ENCODE results near the gene CACNG4. TPM values are rescaled to one million over a fixed set of nuclear protein-coding genes. Genes with fewer than 3 reads are reported as not detected.
"Not testable (repeated sequence)": the region's sequence is repeated elsewhere in the genome, so short reads cannot be mapped to it uniquely, and the experiment has no call there.

CACNG4 gene
- polyA plus RNA-seq, 1 donor from 2014 or later = 32.9 TPM

DNA sequence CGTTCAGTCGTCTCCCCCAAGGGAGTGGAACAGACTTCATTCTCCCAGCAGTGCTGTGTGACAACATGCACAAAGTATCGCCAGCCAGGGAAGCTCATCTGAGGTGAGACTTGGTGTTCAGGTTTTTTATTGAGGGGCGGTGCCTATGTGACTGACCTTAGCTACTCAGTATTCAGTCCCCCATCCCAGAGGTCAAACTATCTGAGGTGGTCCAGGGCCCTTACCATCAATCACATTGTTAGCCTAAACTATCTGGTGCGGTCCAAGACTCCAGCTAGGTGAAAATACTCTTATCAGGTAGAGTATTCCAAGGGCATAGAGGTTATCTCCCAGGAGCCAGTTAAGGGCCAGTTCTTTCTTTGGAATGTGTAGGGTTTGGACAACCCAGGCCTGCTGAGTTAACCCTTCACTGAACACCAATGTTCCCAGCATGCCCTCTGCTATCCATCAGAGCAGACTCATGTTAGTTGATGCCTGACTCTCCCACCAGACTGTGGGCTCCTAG is 74.4 kb downstream of the CACNG4 start:
- no peaks in the 10 kb centered on the region for H3K27me3 ChIP-seq (ENCODE audit: insufficient read depth, low read depth, low read length)
- H3K27ac ChIP-seq (ENCODE audit: low read length) = no peak overlapping the region
- H3K79me2 ChIP-seq (replicated peaks; ENCODE audit: insufficient read depth, low read length) = no peaks in the 10 kb centered on the region
- H3K36me3 ChIP-seq (ENCODE audit: insufficient read depth, low read length) = no peaks in the 10 kb centered on the region
- H3K4me3 ChIP-seq (ENCODE audit: low read length) = no peak overlapping the region
- no peaks in the 10 kb centered on the region for H4K20me1 ChIP-seq (ENCODE audit: insufficient read depth)
- H3K9ac ChIP-seq (ENCODE audit: low read length) = no peak overlapping the region
- TF ChIP-seq RAD21 (conservative IDR thresholded peaks at IDR 0.05) (no peak), SMC3 (conservative IDR thresholded peaks at IDR 0.05; ENCODE audit: poor library complexity) (no peak), TAF1 (IDR thresholded peaks at IDR 0.05; ENCODE audit: low read depth) (no peak), POLR2AphosphoS5 (IDR thresholded peaks at IDR 0.05) (no peak), EP300 (conservative IDR thresholded peaks at IDR 0.05; ENCODE audit: poor library complexity, severe bottlenecking) (no peak), EZH2 (IDR thresholded peaks at IDR 0.05; ENCODE audit: borderline replicate concordance, insufficient read depth, low read length, poor library complexity, severe bottlenecking) (no peak), MXI1 (conservative IDR thresholded peaks at IDR 0.05; ENCODE audit: poor library complexity, severe bottlenecking) (no peak)
- TF ChIP-seq, protein P1, sequence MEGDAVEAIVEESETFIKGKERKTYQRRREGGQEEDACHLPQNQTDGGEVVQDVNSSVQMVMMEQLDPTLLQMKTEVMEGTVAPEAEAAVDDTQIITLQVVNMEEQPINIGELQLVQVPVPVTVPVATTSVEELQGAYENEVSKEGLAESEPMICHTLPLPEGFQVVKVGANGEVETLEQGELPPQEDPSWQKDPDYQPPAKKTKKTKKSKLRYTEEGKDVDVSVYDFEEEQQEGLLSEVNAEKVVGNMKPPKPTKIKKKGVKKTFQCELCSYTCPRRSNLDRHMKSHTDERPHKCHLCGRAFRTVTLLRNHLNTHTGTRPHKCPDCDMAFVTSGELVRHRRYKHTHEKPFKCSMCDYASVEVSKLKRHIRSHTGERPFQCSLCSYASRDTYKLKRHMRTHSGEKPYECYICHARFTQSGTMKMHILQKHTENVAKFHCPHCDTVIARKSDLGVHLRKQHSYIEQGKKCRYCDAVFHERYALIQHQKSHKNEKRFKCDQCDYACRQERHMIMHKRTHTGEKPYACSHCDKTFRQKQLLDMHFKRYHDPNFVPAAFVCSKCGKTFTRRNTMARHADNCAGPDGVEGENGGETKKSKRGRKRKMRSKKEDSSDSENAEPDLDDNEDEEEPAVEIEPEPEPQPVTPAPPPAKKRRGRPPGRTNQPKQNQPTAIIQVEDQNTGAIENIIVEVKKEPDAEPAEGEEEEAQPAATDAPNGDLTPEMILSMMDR (IDR thresholded peaks at IDR 0.05; ENCODE audit: poor library complexity, severe bottlenecking) = no peak
- TF ChIP-seq, protein P2, sequence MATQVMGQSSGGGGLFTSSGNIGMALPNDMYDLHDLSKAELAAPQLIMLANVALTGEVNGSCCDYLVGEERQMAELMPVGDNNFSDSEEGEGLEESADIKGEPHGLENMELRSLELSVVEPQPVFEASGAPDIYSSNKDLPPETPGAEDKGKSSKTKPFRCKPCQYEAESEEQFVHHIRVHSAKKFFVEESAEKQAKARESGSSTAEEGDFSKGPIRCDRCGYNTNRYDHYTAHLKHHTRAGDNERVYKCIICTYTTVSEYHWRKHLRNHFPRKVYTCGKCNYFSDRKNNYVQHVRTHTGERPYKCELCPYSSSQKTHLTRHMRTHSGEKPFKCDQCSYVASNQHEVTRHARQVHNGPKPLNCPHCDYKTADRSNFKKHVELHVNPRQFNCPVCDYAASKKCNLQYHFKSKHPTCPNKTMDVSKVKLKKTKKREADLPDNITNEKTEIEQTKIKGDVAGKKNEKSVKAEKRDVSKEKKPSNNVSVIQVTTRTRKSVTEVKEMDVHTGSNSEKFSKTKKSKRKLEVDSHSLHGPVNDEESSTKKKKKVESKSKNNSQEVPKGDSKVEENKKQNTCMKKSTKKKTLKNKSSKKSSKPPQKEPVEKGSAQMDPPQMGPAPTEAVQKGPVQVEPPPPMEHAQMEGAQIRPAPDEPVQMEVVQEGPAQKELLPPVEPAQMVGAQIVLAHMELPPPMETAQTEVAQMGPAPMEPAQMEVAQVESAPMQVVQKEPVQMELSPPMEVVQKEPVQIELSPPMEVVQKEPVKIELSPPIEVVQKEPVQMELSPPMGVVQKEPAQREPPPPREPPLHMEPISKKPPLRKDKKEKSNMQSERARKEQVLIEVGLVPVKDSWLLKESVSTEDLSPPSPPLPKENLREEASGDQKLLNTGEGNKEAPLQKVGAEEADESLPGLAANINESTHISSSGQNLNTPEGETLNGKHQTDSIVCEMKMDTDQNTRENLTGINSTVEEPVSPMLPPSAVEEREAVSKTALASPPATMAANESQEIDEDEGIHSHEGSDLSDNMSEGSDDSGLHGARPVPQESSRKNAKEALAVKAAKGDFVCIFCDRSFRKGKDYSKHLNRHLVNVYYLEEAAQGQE (IDR thresholded peaks at IDR 0.05; ENCODE audit: borderline replicate concordance) = no peak
- H3K9me2 ChIP-seq (ENCODE audit: insufficient read depth, low read length) = no peaks in the 10 kb centered on the region
- H3K4me2 ChIP-seq (ENCODE audit: low read length) = no peak overlapping the region
- no peak overlapping the region for H2AFZ ChIP-seq (ENCODE audit: low read depth, low read length)
- H3F3A ChIP-seq (ENCODE audit: insufficient read depth, low read length, poor library complexity, severe bottlenecking) = no peaks in the 10 kb centered on the region
- no peaks in the 10 kb centered on the region for H3K9me3 ChIP-seq (ENCODE audit: low read length)

DNA sequence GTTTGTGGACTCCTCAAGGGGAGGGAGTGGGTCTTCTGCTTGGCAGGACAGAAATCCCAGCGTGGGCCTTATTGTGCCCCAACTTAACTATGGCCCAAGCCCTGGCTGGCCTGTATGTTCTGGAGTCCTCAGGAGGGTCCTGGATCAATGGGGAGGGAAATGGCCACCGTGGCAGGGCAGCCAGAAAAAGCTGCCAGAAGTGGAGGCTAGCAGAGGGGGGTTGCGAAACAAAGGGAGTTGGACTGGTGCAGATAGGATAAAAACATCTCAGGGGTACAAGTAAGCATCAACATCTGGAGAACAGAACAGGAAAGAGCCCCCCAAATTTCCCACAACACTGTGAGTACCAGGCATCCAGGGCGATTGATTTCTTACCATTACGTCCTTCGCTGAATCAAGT is 76.1 kb downstream of the CACNG4 start:
- Histone ChIP-seq H2AFZ (ENCODE audit: low read depth, low read length) (no peak overlapping the region), H3K79me2 (replicated peaks; ENCODE audit: insufficient read depth, low read length) (no peaks in the 10 kb centered on the region), H3K27me3 (ENCODE audit: insufficient read depth, low read depth, low read length) (no peaks in the 10 kb centered on the region), H3K4me2 (ENCODE audit: low read length) (no peak overlapping the region), H4K20me1 (ENCODE audit: insufficient read depth) (no peaks in the 10 kb centered on the region), H3K9me3 (ENCODE audit: low read length) (no peaks in the 10 kb centered on the region), H3K4me3 (ENCODE audit: low read length) (no peak overlapping the region), H3K27ac (ENCODE audit: low read length) (no peak overlapping the region), H3K36me3 (ENCODE audit: insufficient read depth, low read length) (no peaks in the 10 kb centered on the region), H3K9ac (ENCODE audit: low read length) (no peak overlapping the region), H3F3A (ENCODE audit: insufficient read depth, low read length, poor library complexity, severe bottlenecking) (no peaks in the 10 kb centered on the region), H3K9me2 (ENCODE audit: insufficient read depth, low read length) (no peaks in the 10 kb centered on the region)
- TF ChIP-seq POLR2AphosphoS5 (IDR thresholded peaks at IDR 0.05) (no peak), TAF1 (IDR thresholded peaks at IDR 0.05; ENCODE audit: low read depth) (no peak), SMC3 (conservative IDR thresholded peaks at IDR 0.05; ENCODE audit: poor library complexity) (no peak), MXI1 (conservative IDR thresholded peaks at IDR 0.05; ENCODE audit: poor library complexity, severe bottlenecking) (no peak), EZH2 (IDR thresholded peaks at IDR 0.05; ENCODE audit: borderline replicate concordance, insufficient read depth, low read length, poor library complexity, severe bottlenecking) (no peak), RAD21 (conservative IDR thresholded peaks at IDR 0.05) (no peak), EP300 (conservative IDR thresholded peaks at IDR 0.05; ENCODE audit: poor library complexity, severe bottlenecking) (no peak)
- TF ChIP-seq, protein P2 (IDR thresholded peaks at IDR 0.05; ENCODE audit: borderline replicate concordance) = no peak
- TF ChIP-seq, protein P1 (IDR thresholded peaks at IDR 0.05; ENCODE audit: poor library complexity, severe bottlenecking) = no peak

DNA sequence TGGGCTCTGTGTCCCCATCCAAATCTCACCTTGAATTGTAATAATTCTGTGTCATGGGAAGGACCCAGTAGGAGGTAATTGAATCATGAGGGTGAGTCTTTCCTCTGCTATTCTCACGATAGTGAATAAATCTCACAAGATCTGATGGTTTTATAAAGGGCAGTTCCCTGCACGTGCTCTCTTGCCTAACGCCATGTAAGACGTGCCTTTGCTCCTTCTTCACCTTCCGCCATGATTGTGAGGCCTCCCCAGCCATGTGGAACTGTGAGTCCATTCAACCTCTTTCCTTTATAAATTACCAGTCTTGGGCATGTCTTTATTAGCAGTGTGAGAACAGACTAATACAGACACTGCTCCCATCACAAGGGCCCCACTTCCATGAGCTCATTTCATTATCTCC is 76.6 kb downstream of the CACNG4 start:
- not testable (repeated sequence) for H3K4me2 ChIP-seq (ENCODE audit: low read length); H3K27me3 ChIP-seq (ENCODE audit: insufficient read depth, low read depth, low read length); H3F3A ChIP-seq (ENCODE audit: insufficient read depth, low read length, poor library complexity, severe bottlenecking); H3K9me2 ChIP-seq (ENCODE audit: insufficient read depth, low read length); H4K20me1 ChIP-seq (ENCODE audit: insufficient read depth); H3K27ac ChIP-seq (ENCODE audit: low read length); H3K36me3 ChIP-seq (ENCODE audit: insufficient read depth, low read length); H2AFZ ChIP-seq (ENCODE audit: low read depth, low read length); H3K4me3 ChIP-seq (ENCODE audit: low read length); H3K9me3 ChIP-seq (ENCODE audit: low read length); H3K79me2 ChIP-seq (replicated peaks; ENCODE audit: insufficient read depth, low read length); H3K9ac ChIP-seq (ENCODE audit: low read length)

Data from neural cell (in vitro differentiated cells).